Activated T-helper 1 cell treated with anti-CD3 and anti-CD28 coated beads, Interleukin-2, amount 50 U/mL, for 16 hours (primary cell): ENCODE results near the gene CGB1.
"Not testable (repeated sequence)": the region's sequence is repeated elsewhere in the genome, so short reads cannot be mapped to it uniquely, and the experiment has no call there.

ENCODE experiments used
- DNase-seq, 2 donors: peaks; one replicate each; pipeline ENCODE4 v3.0.0-alpha.2; 2020; ENCODE audit warnings: low read depth in 1 of 2, low spot score in 1 of 2

The CGB1 gene

GRCh38 chr19:49036815-49037214 is at the start of gene CGB1:
Gene CGB1, minus strand, starts transcription at chr19:49036895. Its CDS starts 184 bp downstream, at chr19:49036711.
- not testable (repeated sequence) for DNase-seq

GRCh38 chr19:49086296-49086695 is 49.6 kb upstream of the CGB1 start:
- DNase-seq = no peak

- DNase-seq = no peak
Observed at GRCh38 chr19:49085868-49086232, 49.2 kb upstream of the CGB1 start.

DNA sequence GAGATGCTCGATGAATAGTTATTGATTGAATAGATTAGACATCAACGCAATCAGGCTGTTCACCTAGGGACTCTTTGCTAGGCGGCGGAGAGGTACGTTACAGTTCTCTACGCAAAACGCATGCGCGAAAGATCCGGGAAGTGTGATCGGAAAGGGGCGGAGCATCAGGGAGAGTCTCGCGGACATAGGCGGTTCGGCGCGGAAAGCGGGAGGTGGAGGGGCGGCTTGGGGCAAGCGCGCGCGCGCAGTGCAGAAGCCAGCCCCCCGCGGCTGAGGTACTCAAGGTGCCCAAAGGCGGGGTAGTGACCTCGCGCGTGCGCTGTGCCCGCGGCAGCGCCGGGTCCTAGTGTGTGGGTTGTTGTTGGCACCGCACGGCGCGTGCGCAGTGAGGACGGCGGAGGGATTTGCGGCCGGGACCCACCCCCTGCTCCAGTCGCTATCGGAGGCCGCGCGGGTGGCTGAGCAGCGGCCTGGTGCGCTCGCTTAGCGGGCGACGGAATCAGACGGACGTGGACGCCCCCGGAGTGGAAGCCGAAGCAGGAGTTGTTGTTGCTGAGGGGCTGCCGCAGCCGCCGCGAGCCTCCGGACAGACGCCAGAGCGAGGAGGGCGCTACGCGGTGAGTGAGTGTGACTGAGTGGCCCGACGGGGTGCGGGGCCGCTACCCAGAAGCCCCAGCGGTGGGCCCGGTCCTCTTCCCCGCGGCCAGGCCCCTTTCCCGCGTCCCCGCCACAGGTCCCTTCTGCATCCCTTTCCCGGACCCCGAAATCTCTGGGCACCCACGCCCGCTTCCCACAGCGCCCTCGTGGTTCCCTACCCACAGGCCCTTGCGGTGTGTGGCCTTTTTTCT is 48.5 kb upstream of the CGB1 start, which contains the start of gene SNRNP70:
SNRNP70 (plus strand) TSS at position 432 of the 848 bp plus-strand sequence. CDS start 964 bp downstream, outside the sequence.
- DNase-seq = peak; percentile 96 to 99

GRCh38 chr19:49084206-49085019 is 47.7 kb upstream of the CGB1 start:
- no peak for DNase-seq

GRCh38 chr19:49081273-49081672 is 44.6 kb upstream of the CGB1 start:
- DNase-seq = no peak

DNA sequence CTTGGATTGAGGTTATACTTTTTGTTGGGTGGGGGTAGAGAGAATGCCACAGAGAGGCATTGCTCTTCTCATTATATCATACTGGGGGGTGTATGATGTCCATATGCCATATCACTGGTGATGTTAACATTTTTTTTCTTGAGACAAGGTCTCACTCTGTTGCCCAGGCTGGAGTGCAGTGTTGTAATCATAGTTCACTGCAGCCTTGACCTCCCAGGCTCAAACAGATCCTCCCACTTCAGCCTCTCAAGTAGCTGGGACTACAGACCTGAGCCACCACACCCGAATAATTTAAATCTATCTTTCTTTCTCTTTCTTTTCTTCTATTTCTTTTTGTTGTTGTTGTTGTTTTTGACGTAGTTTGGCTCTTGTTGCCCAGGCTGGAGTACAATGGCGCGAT is 43.7 kb upstream of the CGB1 start:
- no peak for DNase-seq

- DNase-seq = not testable (repeated sequence)
Observed at GRCh38 chr19:49074869-49075268, 38.2 kb upstream of the CGB1 start.

DNA sequence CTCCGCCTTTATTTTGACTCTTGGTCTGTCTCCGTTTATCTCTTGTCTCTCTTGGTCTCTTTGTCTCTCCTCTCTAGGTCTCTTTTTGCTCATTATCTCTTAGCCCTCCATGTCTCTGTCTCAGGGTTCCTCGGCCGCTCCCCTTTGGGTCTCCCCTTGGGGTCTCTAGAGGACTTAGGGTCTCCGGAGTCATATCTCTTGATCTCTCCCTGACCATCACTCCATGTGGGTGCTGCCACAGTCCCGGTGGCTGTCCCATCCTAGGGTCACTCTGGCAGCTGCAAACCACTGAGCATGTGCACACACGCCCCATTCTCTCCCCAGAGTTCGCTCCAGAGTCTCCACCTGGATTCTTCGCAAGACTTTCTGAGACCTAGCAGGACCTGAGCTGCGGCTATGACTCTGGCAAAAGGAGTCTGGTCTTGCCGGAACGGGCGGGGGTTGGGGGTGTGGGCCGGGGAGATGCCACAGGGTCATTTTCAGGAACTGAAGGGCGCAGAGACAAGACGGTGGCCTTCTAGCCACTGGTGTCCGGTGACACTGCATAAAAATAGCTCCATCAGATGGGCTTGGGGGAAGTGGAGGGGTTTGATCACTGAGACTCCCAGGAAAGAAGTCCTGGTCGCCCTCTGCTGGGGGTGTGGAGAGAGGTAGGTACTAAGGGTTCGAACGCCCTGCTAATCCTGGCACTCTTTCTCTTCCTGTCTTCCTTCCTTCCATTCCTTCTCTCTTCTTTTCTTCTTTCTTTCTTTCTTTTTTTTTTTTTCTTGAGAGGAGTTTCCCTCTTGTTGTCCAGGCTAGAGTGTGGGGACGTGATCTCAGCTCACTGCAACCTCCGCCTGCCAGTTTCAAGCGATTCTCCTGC is 37.1 kb upstream of the CGB1 start:
- no peak for DNase-seq

- DNase-seq = no peak
Observed at GRCh38 chr19:49071860-49072547, 35.3 kb upstream of the CGB1 start.

DNA sequence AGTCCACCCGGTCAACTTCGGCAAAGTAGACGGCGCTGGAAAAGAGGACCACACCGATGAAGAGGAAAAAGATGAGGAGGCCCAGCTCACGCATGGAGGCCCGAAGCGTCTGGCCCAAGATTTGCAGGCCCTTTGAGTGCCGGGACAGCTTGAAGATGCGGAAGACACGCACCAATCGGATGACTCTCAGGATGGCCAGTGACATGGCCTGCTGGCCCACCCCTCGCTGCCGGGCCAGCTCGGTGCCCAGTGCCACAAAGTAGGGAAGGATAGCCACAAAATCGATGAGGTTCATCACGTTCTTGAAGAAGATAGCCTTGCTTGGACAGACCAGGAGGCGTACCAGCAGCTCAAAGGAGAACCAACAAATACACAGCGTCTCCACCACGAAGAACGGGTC is 33.7 kb upstream of the CGB1 start:
- DNase-seq = no peak

- no peak for DNase-seq
Observed at GRCh38 chr19:49069026-49069425, 32.3 kb upstream of the CGB1 start.

- DNase-seq = no peak
Observed at GRCh38 chr19:49067554-49067953, 30.9 kb upstream of the CGB1 start.

DNA sequence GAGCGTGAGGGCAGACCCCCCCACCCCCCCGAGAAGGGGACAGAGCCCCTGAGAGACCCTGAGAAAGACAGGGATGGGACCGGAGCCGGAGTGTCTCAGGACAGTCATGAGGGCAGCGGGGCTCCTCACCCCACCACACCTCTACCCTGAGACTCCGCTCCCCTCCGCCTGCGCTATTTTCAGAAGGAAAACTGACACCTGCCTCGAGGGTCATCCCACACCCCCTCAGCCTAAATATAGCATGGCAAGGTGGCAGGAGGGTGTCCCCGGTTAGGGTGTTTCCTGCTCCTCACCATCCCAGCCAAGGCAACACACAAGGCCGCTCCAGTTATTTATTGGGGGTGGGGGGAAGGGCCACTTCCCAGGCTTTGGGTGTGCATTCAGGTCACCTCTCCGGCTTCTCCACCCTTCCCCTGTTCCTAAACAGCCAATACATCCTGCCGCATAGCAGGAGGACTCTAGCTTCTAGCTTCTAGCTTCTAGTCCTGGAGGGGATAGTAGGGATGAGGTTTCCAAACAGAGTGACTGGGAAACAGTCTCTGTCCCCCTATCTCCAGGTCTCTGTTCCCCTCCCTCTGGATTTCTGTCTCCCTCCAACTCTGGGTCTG is 29.3 kb upstream of the CGB1 start:
- DNase-seq = no peak

DNA sequence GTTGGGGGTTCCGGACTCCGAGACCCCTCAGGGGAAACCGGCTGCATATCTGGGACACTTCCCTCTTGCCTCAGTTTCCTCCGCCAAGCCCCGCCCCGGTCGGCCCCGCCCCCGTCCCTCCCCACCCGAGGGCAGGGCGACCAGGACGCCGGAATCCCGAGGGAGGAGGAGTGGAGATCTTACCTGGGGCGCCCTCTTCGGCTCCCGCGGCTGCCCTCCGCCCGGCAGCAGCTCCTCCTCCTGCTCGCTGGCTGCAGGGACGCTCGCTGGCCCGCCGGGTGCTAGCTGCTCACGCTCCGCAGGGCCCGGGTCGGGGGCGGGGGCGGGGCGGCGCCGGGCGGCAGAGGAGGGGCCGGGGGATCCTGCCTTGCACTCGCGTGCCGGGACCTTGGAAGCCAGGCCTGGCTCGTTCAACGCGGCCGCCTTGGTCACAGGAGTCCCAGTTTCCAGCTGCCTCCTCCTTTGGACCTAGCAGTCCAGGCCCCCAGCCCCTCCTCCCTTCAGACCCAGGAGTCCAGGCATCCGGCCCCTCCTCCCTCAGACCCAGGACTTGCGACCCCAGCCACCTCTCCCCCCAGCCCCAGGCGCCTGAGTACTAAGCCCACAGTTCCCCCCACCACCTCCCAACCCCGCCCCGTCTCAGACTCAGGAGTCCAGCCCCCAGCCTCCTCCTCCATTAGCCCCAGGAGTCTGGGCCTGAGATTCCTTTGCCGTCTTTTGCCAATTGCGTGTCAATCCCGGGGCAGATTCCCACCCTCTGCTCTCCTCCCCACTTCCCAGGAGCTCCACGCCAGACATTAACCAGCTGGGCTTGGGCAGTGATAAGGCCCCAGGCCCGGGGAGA is 28.3 kb upstream of the CGB1 start, which contains the start of gene NTF4:
NTF4 (minus strand) TSS at position 51 of the 844 bp plus-strand sequence. CDS start 2,821 bp downstream, outside the sequence.
- DNase-seq = no peak

DNA sequence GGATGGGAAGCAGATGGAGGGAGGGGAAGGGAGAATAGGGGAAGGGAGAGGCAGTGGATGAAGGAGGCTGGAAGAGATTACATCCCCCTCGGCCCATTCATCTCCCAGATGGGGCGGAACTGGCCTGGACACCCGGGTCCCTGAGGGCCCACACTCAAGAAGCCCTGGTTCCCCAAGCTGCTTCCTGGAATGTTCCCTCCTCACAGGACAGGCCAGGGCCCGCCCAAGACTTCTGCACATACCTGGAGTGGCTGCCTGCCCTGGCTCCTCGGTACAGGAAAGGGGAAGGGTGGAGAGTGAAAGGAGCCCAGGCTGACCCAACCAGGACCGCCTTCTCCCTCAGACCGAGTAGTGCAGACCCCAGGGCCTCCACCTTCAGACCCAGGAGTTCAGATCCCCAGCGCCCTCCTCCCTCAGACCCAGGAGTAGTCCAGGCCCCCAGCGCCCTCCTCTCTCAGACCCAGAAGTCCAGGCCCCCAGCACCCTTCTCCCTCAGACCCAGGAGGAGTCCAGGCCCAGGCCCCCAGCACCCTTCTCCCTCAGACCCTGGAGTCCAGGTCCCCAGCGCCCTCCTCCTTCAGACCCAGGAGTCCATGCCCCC is 27.4 kb upstream of the CGB1 start:
- no peak for DNase-seq

DNA sequence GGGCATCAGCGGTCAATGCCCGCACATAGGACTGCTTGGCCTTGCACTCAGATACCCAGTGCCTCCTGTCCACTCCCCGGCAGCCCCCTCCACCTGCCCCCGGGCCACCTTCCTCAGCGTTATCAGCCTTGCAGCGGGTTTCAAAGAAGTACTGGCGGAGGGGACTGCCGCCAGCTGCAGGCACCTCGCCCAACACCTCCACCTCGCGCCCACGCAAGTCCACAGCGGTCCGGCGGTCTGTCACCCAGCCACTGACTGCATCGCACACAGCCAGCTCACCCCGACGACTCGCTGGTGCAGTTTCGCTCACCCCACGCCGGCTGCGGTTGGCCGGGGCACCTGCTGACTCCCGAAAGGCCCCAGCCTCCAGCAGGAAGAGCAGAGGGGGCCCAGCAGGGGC is 24.8 kb upstream of the CGB1 start:
- no peak for DNase-seq

DNA sequence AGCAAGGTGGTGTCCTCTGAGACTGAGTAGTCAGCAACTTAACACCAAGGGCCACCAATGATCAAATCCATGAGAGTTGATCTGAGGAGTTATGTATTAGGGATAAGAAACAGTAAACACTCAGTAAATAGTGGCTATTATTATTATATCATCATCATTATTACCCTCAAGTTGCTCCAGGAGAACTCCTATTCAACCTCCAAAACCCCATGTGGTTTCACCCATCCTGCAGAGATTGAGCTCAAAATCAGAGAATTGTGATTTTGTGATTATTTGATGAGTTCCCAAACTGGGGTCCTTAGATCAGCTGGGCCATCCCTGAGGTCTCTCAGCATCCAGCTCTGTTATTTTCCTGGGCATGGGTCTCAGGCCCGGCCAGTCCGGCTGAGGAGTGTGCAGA is 24.3 kb upstream of the CGB1 start:
- no peak for DNase-seq

GRCh38 chr19:49059053-49059452 is 22.4 kb upstream of the CGB1 start:
- DNase-seq = no peak
